ENCODE measurements around the gene ZMYND8.
"Not testable (repeated sequence)": the region's sequence is repeated elsewhere in the genome, so short reads cannot be mapped to it uniquely, and the experiment has no call there.

The ZMYND8 gene

DNA sequence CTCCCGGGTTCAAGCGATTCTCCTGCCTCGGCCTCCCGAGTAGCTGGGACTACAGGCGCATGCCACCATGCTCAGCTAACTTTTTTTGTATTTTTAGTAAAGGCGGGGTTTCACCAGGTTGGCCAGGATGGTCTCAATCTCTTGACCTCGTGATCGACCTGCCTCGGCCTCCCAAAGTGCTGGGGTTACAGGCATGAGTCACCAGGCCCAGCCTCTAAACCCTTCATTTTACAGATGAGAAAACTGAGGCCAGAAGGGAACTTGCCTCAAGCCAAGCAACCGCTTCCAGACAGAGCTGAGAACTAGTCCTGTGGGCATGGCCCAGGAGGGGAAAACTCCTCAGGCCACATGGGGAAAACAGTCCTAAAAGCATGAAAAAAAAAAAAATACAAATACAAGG lies 47.1 kb downstream of the ZMYND8 start:
- no peak for FAIRE-seq

DNA sequence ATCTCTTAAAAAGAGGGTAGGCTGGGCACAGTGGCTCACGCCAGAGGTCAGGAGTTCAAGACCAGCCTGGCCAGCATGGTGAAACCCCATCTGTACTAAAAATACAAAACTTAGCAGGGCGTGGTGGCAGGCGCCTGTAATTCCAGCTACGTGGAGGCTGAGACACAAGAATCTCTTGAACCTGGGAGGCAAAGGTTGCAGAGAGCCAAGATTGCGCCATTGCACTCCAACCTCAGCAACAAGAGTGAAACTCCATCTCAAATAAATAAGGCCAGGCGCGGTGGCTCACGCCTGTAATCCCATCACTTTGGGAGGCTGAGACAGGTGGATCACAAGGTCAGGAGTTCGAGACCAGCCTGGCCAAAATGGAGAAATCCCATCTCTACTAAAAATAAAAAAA lies 48.9 kb downstream of the ZMYND8 start:
- FAIRE-seq, result not testable (repeated sequence)

DNA sequence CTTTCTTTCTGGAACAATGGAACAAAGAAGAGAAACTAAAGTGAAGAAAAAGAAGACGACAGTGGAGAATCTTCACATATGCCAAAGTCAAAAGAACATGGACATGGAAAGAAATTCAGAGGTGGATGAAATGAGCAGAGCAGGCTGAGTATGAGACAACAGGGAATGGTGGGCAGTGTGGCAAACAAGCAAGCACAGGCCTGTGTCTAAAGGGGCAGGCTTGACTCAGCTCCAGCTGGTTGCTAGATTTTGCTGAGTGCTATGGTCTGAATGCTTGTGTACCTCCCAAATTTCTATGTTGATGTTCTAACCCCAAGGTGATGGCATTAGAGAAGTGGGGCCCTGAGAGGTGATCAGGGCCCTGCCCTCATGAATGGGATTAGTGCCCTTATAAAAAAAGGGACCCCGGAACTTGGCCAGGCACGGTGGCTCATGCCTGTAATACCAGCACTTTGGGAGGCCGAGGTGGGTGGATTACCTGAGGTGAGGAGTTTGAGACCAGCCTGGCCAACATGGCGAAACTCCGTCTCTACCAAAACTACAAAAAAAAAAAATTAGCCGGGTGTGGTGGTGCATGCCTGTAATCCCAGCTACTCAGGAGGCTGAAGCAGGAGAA lies 49.6 kb downstream of the ZMYND8 start:
- no peak for FAIRE-seq

DNA sequence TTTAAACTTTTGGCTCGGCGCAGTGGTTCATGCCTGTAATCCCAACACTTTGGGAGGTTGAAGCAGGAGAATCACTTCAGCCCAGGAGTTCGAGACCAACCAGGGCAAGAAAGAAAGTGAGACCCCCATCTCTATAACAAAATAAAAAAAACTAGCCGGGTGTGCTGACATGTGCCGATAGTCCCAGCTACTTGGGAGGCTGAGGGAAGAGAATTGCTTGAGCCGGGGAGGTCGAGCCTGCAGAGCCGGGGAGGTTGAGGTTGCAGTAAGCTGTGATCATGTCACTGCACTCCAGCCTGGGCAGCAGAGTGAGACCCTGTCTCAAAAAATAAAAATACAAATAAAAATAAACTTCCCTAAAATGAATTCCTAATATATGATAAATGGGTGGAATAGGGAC lies 50.4 kb downstream of the ZMYND8 start:
- no peak for FAIRE-seq

DNA sequence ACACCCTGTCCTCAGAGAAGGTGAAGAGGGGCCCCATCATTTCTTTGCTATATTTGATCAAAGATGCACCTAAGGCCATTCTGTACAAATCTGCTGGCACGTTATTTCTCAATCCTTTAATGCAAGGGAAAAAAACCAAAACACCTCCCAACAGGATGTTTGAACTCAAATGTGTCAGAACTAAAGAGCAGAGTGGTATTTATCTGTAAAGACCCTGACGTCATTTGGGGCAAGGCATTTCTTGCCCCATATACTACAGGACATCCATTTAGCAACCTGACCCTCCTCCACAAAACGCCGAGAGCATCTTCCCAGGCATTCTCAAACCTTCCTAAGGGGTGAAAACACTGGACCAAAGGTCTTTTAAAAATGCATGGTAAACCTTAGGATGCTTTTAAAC lies 50.8 kb downstream of the ZMYND8 start:
- FAIRE-seq, result no peak

DNA sequence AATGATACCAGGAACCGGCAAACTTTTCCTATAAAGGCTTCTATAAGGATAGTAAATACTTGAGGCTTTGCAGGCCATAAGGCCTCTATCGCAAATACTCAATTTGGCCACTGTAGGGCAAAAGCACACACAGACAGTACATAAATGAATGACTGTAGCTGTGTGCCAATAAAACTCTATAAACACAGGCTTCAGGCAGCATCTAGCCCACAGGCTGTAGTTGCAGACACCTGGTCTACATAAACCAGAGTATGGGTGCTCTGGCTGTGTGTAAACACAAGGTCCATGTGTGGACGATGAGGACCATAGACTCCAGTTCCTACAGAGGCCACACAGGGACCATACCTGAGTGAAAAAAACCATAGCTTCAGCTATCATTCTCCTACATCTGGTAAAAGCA lies 52.2 kb downstream of the ZMYND8 start:
- no peak for FAIRE-seq

DNA sequence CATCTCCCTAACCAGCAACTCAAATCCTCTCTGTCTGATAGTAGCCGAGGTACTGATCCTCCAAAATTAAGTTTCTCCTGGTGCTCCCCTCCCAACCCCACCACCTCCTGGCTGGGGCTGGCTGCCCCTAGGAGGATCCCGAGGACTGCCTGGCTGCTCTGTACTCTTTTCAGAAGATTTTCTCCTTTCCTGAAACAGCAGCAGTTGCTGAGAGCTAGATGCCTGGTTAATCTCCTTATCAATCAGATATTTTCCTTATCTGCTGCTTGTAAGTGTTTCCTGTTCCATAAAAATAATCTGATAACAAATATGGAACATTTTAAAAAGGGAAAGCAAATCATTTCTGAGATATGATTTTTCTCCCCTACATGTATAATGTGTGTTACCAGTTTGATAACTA lies 52.8 kb downstream of the ZMYND8 start:
- no peak for FAIRE-seq

DNA sequence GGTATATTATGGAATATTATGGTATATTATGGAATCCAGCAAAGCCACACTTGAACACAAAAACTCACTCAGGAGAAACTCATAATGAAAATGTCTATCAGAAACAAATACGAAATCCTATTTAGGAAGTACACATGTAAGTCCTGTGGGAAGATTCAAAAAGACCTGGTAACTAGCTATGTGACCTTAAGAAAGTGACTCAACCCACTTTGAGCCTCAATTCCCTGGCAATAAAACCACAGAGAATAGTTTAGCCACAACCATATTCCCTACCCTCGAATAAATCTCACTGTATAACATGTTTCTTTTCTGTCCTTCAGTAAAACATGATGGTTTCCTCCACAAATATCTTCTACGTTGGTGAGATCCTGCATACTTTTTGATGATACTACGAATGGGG lies 56.4 kb downstream of the ZMYND8 start:
- no peak for FAIRE-seq

DNA sequence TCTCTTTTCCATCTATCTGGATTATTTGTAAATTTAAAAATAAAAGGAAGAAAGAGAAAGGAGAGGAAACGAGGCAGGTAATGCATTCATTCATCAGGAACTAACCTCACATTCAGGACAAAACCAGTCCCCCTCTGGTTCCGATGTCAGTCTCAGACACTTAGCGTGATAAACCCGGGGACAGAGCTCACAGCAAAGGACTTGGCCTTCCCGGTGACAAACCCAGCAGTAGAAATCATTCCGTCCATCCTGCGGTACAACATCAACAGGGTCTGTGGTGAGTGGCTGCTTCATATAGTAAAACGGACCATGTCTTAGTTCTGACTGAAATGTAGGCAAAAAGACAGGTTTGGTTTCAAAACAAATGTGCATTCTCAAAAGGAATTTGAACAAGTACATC lies 57.9 kb downstream of the ZMYND8 start:
- FAIRE-seq, result no peak

DNA sequence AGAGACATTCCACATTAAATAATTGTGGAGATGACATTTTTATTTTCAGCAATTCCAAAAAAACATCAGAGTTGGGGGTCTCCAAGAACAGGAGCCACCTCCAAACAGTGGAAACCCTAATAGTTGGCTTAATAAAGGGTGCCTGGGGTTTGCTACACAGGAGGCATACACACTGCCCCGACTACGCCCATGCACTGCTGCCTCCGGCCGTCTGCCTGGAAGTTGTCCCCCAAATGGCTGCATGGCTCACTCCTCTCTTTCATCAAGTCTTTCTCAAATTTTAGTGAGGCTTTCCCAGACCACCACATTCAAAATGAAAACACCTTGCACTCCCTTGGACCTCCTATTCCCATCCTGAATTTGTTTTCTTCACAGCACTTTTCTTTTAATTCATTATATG lies 58.8 kb downstream of the ZMYND8 start:
- FAIRE-seq, result no peak

DNA sequence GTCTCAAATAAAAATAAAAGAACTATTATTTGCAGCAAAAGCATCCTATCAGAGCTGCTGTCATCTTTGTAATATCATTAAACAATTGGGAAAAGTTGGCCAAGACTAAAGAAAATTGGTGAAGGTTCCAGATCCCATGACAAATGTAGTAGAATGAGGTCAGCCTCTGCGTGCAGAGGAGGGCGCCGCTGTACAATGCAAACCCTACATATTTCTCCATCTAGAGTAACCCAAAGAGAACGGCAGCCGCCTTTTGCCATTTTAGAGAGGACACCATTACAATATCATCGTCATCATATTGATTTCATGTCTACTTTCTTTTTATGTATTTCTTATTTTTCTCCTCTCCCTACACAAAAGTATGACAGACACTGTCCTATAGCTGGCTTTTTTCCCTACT lies 59.5 kb downstream of the ZMYND8 start:
- no peak for FAIRE-seq

DNA sequence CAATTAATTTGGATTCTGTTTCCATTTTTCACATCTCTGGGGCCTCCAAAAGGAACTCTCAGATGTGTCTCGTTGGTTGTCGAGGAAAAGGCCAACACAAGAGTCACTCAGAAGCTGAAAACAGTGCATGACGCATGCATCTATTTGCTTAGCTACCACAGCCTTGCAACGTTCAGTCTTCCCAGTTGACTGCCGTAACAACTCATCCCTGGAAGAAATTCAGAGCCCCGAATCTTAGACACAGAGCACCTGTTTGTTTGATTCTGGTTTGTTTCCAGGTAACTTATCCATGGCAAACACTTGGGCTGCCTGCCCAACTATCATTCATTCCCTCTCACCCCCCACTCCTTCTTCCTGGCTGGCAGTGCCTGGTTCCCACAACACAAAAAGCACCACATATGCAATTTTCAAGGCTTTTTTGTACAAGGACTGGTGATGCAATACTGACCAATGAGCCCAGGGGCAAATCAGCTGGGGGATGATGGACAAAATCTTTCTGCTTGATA lies 60.5 kb downstream of the ZMYND8 start:
- FAIRE-seq, result no peak

DNA sequence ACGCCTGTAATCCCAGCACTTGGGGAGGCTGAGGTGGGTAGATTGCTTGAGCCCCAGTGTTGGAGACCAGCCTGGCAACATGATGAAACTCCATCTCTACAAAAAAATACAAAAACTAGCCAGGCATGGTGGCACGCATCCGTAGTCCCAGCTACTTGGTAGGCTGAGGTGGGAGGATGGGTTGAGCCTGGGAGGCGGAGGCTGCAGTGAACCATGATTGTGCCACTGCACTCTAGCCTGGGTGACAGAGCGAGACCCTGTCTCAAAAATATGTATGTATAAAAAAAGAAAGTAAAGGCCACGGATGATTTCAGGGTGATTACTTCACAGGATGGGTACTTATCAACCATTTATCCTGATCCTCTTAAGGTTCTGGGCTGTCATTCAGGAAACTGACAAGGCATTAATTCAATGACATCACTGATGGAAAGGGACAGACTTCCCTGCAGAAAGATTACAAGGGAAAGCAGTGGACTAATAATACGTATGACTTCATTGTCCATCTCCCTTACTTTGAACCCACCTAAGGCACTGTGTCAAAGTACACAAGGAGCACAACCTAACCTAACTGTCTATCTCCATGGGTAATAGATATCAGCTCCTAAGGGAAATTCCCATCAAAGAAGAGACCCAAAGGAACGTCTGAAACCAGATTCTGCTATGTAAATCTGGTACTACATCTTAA lies 61.2 kb downstream of the ZMYND8 start:
- no peak for FAIRE-seq

DNA sequence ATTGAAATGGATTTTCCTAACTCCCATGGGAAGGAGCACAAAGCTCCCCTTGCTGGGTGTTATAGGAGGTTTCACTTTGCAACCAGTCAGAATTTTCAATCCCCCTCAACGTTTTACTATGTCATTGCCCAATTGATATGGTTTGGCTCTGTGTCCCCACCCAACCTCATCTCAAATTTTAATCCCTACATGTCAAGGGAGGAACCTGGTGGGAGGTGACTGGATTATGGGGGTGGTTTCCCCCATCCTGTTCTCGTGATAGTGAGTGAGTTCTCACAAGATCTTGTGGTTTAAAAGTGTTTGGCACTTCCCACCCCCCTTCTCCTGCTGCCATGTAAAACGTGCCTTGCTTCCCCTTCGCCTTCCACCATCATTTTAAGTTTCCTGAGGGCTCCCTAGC lies 62.9 kb downstream of the ZMYND8 start:
- FAIRE-seq, result no peak

DNA sequence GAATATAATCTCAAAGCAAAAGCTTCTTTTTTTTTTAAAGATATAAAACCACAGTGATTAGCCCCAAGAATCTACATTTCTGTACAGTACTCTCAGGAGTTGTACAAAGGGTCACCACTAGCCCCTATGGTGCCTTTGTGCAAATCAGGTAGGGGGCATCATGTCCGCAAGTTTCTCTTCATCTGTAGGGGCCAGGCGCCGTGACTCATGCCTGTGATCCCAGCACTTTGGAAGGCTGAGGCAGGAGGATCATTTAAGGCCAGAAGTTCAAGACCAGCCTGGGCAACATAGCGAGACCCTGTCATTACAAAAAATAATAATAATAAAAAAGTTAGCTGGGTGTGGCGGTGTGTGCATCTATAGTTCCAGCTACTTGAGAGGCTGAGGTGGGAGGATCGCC lies 63.9 kb downstream of the ZMYND8 start:
- no peak for FAIRE-seq

DNA sequence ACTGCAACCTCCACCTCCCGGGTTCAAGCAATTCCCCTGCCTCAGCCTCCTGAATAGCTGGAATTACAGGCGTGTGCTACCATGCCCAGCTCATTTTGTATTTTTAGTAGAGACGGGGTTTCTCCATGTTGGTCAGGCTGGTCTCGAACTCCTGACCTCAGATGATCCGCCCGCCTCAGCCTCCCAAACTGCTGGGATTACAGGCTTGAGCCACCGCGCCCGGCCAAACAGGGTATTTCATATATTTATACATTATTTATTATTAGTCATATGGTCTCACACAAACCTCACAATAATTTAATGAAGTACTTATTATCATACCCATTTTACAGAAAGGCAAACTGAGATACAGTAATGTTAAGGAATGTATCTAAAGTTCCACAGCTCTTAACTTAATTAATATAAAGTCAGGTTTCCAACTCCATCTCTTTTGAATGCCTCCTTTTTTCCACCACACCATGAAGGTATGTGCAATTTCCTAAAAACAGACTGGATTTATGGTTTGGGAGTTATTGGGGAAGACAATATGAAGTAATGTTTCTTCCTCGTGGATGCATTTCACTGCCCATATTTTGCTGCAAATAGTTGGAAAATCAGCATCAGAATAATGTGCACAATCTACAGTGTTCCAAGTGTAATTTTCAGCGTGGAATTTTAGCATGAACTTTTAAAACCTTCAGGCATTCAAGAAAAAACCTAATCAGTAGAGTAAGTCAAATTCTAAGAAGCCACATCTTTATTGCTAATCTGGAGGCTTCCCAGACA lies 65.7 kb downstream of the ZMYND8 start:
- FAIRE-seq, result no peak

DNA sequence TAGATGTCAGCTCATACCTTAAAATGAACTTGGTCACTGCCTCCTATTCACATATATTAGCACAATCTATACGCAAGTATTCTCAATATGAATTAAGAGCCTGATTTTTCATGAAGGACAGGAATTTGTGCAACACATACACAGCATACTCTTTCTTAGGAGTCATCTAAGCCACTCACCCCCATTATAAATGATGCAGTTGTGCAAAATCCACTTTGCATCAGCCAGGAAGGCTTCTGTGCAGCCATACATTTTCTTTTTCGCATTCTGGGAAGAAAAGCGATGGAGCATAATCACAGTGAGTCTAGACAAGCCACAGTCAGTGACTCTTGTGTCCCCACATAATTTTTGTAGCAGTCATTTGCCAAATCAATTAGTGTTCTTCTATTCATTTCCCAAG lies 66.5 kb downstream of the ZMYND8 start:
- no peak for FAIRE-seq

DNA sequence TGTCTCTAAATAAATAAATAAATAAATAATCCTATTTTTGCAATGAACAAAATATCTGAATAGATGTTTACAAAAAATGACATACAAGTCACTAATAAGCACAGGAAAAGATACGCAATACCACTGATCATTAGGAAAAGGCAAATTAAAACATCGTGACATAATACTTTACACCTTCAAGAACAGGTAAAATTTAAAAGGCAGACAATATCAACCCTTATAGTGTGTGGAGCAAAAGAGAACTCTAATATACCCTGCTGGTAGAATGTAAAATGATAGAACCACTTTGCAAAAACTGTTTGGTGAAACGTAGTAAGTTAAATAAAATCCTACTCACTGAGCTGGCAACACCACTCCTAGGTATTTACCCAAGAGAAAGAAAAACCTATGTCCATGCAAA lies 67.4 kb downstream of the ZMYND8 start:
- FAIRE-seq, result no peak

DNA sequence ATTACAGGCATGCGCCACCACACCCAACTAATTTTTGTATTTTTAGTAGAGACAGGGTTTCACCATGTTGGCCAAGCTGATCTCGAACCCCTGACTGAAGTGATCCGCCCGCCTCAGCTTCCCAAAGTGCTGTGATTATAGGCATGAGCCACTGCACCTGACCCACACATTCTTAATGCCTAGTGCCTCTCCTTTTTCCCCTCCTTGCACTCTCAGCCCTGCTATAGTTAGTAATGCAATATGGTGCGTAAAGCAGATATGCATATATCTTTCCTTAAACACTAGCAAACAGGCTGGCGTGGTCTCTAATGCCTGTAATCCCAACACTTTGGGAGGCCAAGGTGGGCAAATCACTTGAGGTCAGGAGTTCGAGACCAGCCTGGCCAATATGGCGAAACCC lies 68.0 kb downstream of the ZMYND8 start:
- FAIRE-seq, result not testable (repeated sequence)

DNA sequence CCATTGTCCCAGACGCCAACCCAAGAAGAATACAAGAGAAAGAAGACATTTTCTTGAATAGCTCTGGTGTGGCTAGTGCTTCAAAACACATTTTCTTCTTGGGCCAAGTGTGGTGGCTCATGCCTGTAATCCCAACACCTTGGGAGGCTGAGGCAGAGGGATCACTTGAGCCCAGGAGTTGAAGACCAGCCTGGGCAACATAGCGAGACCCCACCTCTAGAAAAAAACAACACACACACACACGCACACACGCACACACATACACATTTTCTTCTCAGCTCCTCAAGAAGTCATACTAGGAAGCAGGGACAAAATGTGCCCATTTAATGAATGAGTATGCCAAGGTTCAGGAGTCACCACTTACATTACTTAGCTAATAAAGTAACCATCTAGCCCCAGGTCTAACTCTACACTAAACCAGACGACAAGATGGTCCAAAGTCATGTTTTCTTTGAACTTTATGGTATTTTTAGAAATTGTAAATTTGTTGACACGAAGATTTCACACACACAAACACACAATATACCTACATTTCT lies 68.8 kb downstream of the ZMYND8 start:
- no peak for FAIRE-seq

DNA sequence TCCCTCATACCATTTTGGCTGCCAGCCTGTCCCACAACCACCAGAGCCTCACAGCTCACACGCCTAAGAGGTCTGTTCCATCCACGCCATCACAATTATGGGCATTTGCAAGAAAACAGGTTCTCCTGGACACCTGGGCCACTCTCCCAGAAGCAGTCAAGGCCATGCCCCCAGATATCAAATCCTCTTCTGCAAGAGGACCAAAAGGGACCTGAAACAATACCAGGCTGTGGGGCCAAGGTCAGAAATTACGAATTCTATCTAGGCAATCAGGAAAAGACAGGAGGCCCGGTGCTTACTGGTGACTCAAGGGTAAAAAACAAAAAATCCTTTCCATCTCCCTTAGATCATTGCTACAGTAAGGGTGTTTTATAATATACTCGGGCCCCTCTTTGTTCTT lies 69.8 kb downstream of the ZMYND8 start:
- FAIRE-seq, result no peak

DNA sequence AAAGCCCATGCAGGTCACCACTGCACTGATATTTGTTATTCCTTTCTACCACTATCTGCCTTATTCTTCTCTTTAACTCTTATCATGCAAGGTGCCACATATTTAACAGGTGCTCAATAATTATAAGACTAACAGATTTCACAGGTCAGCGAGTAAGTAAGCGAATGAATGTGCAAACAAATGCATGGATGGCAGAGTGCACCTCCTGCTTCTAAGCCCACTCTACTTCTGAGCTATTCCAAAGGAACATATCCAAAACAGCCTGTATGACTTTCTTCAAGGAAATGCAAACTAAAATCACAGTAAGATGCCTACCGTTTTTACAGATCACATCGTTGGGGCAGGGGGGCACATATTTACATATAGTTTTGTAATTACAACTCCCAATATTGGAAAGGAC lies 71.3 kb downstream of the ZMYND8 start:
- no peak for FAIRE-seq

DNA sequence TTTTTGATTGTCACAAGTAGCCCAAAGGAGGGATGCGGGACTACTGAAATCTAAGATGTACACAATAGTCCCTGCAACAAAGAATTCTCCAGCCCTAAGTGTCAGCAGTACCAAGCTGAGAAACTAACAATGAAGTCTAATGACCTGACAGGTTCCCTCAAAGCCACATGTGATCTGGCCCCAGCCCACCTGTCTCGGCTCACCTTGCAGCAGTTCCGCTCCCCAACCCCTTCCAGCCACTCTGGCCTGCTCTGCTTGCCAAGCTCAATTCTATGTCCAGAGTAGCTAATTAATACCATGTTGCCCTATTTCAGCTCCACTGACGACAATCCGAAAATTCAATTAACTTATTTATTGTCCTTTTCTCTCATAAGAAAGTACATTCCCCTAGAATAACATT lies 72.1 kb downstream of the ZMYND8 start:
- FAIRE-seq, result no peak

DNA sequence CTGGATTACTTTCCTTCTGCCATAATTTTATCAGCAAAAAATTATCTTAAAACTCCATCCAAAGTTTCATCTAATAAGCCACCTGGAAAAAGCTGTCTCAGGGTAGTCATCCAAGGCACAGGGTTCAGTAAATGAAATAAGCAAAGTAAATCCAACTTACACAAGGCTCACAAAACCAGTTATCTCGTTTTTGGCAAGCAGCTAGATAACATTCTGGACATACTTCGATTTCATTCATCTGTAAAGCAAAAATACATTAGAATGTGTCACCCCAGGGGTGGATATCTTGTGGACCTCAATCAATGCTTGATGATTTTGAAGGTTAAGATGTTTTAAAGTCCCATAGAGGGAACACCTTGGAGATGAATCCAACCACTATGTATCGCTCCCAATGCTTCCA lies 73.1 kb downstream of the ZMYND8 start:
- no peak for FAIRE-seq

All from A204.1 (cell line).